OCI-LY1 (cell line): ENCODE results near the gene ZNF185.
"Not testable (repeated sequence)": the region's sequence is repeated elsewhere in the genome, so short reads cannot be mapped to it uniquely, and the experiment has no call there.

Experiments used
- CTCF ChIP-seq: fragments of 200-600 bp; sonication (generic), shearing (Covaris generic); IDR thresholded peaks from 2 replicates; pipeline ENCODE4 v1.5.1; 2017; ENCODE audit warnings: mild to moderate bottlenecking, antibody characterized with exemption, low read length, moderate library complexity, mixed read lengths
- EZH2 ChIP-seq: fragments of 200-600 bp; sonication (generic), shearing (Covaris generic); IDR thresholded peaks from 2 replicates; pipeline ENCODE4 v1.8.0; 2017; ENCODE audit warnings: borderline replicate concordance, mixed run types, mild to moderate bottlenecking, antibody characterized with exemption, low read length, moderate library complexity, mixed read lengths

- TF ChIP-seq CTCF, EZH2: not testable (repeated sequence)
These were observed 12.2 kb downstream of the ZNF185 start for GRCh38 chrX:152910018-152910417.
